ENCODE results near the gene PLGRKT. TPM values are rescaled to one million over a fixed set of nuclear protein-coding genes. Genes with fewer than 3 reads are reported as not detected.
"Not testable (repeated sequence)": the region's sequence is repeated elsewhere in the genome, so short reads cannot be mapped to it uniquely, and the experiment has no call there.

The PLGRKT gene
- total and polyA plus RNA-seq, 4 donors: 22.5 to 32.3 (median 29.7) TPM

DNA sequence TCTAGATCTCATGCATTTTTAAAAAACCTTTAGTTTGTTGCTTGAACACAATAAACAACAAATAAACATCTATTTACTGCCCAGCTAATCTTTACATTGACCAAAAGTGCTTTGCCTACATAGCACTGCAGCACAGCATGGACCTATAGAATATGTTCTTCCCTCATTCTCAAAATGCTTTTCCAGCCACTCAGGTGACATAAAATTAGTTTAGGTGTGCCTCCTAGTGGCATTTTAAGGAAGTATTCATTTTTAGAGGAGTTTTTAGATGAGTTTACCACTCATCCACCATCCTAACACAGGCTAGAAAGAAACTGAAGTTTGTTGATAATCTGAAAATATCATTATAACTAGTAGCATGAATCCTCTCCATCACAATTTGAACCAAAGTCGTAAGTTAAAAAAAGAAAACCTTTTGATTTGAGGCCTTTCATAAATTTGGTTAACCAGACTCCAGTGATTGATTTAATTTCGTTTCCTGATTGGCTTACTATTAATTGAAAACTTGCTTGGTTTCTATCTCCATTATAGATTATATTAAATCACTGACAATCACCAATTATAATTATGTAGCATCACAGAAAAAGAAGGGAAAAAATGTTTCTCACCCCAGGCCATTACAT is 12.6 kb downstream of the PLGRKT start:
- no peaks in the 10 kb centered on the region for H3K4me1 ChIP-seq (ENCODE audit: control insufficient read depth, insufficient read depth, low read length)
- H3K36me3 ChIP-seq (ENCODE audit: control insufficient read depth, insufficient read depth, low read length): peaks cover 3% of the 10 kb centered on the region
- no CpG with 5 or more reads among the region's 2 CpGs for WGBS (ENCODE audit: insufficient coverage)

GRCh38 chr9:5422276-5422675 is 15.4 kb downstream of the PLGRKT start:
- no peaks in the 10 kb centered on the region for H3K27me3 ChIP-seq (ENCODE audit: control insufficient read depth, insufficient read depth, low read length)

More for the DNA sequence above, 12.6 kb downstream of the PLGRKT start:
- H3K27ac ChIP-seq (ENCODE audit: low read depth, low read length): no peak overlapping the region
- no peaks in the 10 kb centered on the region for H3K27me3 ChIP-seq (ENCODE audit: control insufficient read depth, insufficient read depth, low read length)
- H3K9me3 ChIP-seq (ENCODE audit: control insufficient read depth, insufficient read depth, low read length): no peaks in the 10 kb centered on the region
- no peak for DNase-seq (ENCODE audit: low read depth in 4 of 6, low spot score in 6 of 6)
- no peak overlapping the region for H3K4me3 ChIP-seq (ENCODE audit: low read depth, low read length)

DNA sequence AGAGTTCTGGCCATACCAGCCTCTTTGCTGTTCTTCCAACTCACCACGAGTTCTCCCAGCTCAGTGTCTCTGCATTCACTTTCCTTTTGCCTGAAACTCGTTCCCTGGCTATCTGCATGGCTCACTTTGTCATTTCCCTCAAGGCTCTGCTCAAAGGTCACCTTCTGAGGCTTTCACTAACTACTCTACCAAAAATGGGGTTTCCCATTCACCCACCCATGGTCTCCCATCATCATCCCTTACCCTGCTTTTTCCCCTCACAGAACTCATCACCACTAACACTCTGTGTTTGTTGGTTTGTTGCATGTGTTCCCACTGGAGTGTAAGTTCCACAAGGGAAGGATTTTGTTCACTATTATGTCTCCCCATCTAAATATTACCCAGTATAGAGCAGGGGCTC is 16.6 kb downstream of the PLGRKT start:
- no peak for DNase-seq (ENCODE audit: low read depth in 4 of 6, low spot score in 6 of 6)
- Histone ChIP-seq H3K27ac (ENCODE audit: low read depth, low read length) (no peak overlapping the region), H3K36me3 (ENCODE audit: control insufficient read depth, insufficient read depth, low read length) (peaks cover 15% of the 10 kb centered on the region), H3K9me3 (ENCODE audit: control insufficient read depth, insufficient read depth, low read length) (no peaks in the 10 kb centered on the region), H3K27me3 (ENCODE audit: control insufficient read depth, insufficient read depth, low read length) (no peaks in the 10 kb centered on the region), H3K4me1 (ENCODE audit: control insufficient read depth, insufficient read depth, low read length) (no peaks in the 10 kb centered on the region), H3K4me3 (ENCODE audit: low read depth, low read length) (no peak overlapping the region)
- WGBS (ENCODE audit: insufficient coverage): 90% methylated on average over 2 of the region's 2 CpGs

More at GRCh38 chr9:5422276-5422675, 15.4 kb downstream of the PLGRKT start:
- Histone ChIP-seq H3K4me1 (ENCODE audit: control insufficient read depth, insufficient read depth, low read length) (no peaks in the 10 kb centered on the region), H3K36me3 (ENCODE audit: control insufficient read depth, insufficient read depth, low read length) (peaks cover 15% of the 10 kb centered on the region), H3K27ac (ENCODE audit: low read depth, low read length) (no peak overlapping the region), H3K4me3 (ENCODE audit: low read depth, low read length) (no peak overlapping the region), H3K9me3 (ENCODE audit: control insufficient read depth, insufficient read depth, low read length) (no peaks in the 10 kb centered on the region)
- no CpG with 5 or more reads among the region's 1 CpG for WGBS (ENCODE audit: insufficient coverage)
- DNase-seq (ENCODE audit: low read depth in 4 of 6, low spot score in 6 of 6): no peak

- Histone ChIP-seq H3K9me3 (ENCODE audit: control insufficient read depth, insufficient read depth, low read length) (no peaks in the 10 kb centered on the region), H3K27ac (ENCODE audit: low read depth, low read length) (no peak overlapping the region), H3K4me3 (ENCODE audit: low read depth, low read length) (no peak overlapping the region), H3K4me1 (ENCODE audit: control insufficient read depth, insufficient read depth, low read length) (no peaks in the 10 kb centered on the region), H3K36me3 (ENCODE audit: control insufficient read depth, insufficient read depth, low read length) (peaks cover 15% of the 10 kb centered on the region), H3K27me3 (ENCODE audit: control insufficient read depth, insufficient read depth, low read length) (no peaks in the 10 kb centered on the region)
- no peak for DNase-seq (ENCODE audit: low read depth in 4 of 6, low spot score in 6 of 6)
Observed at GRCh38 chr9:5419987-5420386, 17.7 kb downstream of the PLGRKT start.

- no peaks in the 10 kb centered on the region for H3K27me3 ChIP-seq (ENCODE audit: control insufficient read depth, insufficient read depth, low read length)
- H3K9me3 ChIP-seq (ENCODE audit: control insufficient read depth, insufficient read depth, low read length): no peaks in the 10 kb centered on the region
- peaks cover 15% of the 10 kb centered on the region for H3K36me3 ChIP-seq (ENCODE audit: control insufficient read depth, insufficient read depth, low read length)
- H3K4me1 ChIP-seq (ENCODE audit: control insufficient read depth, insufficient read depth, low read length): no peaks in the 10 kb centered on the region
- DNase-seq (ENCODE audit: low read depth in 4 of 6, low spot score in 6 of 6): no peak
- WGBS (ENCODE audit: insufficient coverage): 93% methylated on average over 20 of the region's 20 CpGs
- H3K27ac ChIP-seq (ENCODE audit: low read depth, low read length): no peak overlapping the region
- H3K4me3 ChIP-seq (ENCODE audit: low read depth, low read length): no peak overlapping the region
Observed at GRCh38 chr9:5418481-5418880, 19.2 kb downstream of the PLGRKT start.

DNA sequence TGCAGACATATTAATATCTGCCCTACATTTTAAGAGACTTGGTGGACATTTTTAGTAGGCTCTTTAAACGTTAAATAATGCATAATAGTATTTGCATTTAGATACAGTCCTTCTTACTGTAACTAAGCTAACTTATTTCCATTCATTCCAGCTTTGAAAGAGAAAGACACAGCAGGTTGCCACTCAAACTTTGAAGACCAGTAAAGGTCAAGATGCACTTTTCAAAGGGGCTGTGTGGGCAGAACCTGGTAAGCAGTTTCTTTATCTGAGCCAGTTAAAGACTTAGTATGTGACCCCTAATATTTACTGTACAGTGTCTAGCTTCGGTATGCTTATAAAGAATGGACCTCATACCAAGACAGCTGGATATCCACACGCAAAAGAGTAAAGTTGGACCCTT is 20.8 kb downstream of the PLGRKT start:
- Histone ChIP-seq H3K27ac (ENCODE audit: low read depth, low read length) (no peak overlapping the region), H3K36me3 (ENCODE audit: control insufficient read depth, insufficient read depth, low read length) (peaks cover 15% of the 10 kb centered on the region), H3K9me3 (ENCODE audit: control insufficient read depth, insufficient read depth, low read length) (peaks cover 1% of the 10 kb centered on the region), H3K27me3 (ENCODE audit: control insufficient read depth, insufficient read depth, low read length) (no peaks in the 10 kb centered on the region), H3K4me3 (ENCODE audit: low read depth, low read length) (no peak overlapping the region), H3K4me1 (ENCODE audit: control insufficient read depth, insufficient read depth, low read length) (no peaks in the 10 kb centered on the region)
- WGBS (ENCODE audit: insufficient coverage): no CpG with 5 or more reads among the region's 3 CpGs
- no peak for DNase-seq (ENCODE audit: low read depth in 4 of 6, low spot score in 6 of 6)

DNA sequence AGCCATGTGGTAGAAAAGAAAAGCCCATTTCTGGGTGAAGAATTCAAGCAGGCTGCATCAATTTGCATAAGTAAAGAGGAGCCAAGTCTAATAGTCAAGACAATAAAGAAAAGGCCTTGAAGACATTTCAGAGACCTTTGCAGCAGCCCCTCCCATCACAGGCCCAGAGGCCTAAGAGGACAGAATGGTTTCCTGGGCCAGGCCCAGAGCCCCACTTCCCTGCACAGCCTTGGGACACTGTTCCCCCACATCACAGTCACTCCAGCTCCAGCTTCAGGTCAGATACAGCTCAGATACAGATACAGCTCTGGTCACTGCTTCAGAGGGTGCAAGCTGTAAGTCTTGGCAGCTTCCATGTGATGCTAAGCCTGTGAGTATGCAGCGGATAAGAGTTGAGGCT is 29.1 kb downstream of the PLGRKT start:
- DNase-seq (ENCODE audit: low read depth in 4 of 6, low spot score in 6 of 6): no peak
- H3K27ac ChIP-seq (ENCODE audit: low read depth, low read length): no peak overlapping the region
- no peaks in the 10 kb centered on the region for H3K4me1 ChIP-seq (ENCODE audit: control insufficient read depth, insufficient read depth, low read length)
- H3K36me3 ChIP-seq (ENCODE audit: control insufficient read depth, insufficient read depth, low read length): no peaks in the 10 kb centered on the region
- H3K4me3 ChIP-seq (ENCODE audit: low read depth, low read length): no peak overlapping the region
- H3K9me3 ChIP-seq (ENCODE audit: control insufficient read depth, insufficient read depth, low read length): peaks cover 11% of the 10 kb centered on the region
- WGBS (ENCODE audit: insufficient coverage): 100% methylated on average over 1 of the region's 1 CpG
- H3K27me3 ChIP-seq (ENCODE audit: control insufficient read depth, insufficient read depth, low read length): no peaks in the 10 kb centered on the region

DNA sequence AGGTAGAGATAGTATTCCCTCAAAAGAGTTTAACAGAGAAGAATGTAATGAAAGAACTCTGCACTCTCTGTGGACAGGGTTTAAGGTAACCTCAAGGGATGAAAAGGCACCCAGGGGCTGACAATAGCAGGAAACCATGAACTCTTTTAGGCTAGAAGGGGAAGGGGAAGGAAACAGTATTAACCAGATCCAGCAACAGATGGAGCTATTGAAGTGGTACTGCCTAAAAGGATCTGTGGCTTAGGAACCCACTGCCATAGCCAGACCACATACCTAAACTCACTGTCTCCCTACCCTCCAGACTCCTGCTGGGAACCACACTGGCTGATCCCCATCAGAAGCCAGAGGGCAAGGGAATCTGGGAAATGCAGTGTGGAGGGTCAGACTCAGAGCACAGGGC is 35.5 kb downstream of the PLGRKT start:
- no peaks in the 10 kb centered on the region for H3K36me3 ChIP-seq (ENCODE audit: control insufficient read depth, insufficient read depth, low read length)
- no peaks in the 10 kb centered on the region for H3K4me1 ChIP-seq (ENCODE audit: control insufficient read depth, insufficient read depth, low read length)
- no peaks in the 10 kb centered on the region for H3K27me3 ChIP-seq (ENCODE audit: control insufficient read depth, insufficient read depth, low read length)
- no peak for DNase-seq (ENCODE audit: low read depth in 4 of 6, low spot score in 6 of 6)
- H3K9me3 ChIP-seq (ENCODE audit: control insufficient read depth, insufficient read depth, low read length): peaks cover 1% of the 10 kb centered on the region
- no peak overlapping the region for H3K4me3 ChIP-seq (ENCODE audit: low read depth, low read length)
- no peak overlapping the region for H3K27ac ChIP-seq (ENCODE audit: low read depth, low read length)

- H3K4me3 ChIP-seq (ENCODE audit: low read depth, low read length); H3K27ac ChIP-seq (ENCODE audit: low read depth, low read length); DNase-seq (ENCODE audit: low read depth in 4 of 6, low spot score in 6 of 6); H3K36me3 ChIP-seq (ENCODE audit: control insufficient read depth, insufficient read depth, low read length); H3K4me1 ChIP-seq (ENCODE audit: control insufficient read depth, insufficient read depth, low read length); H3K27me3 ChIP-seq (ENCODE audit: control insufficient read depth, insufficient read depth, low read length); H3K9me3 ChIP-seq (ENCODE audit: control insufficient read depth, insufficient read depth, low read length): not testable (repeated sequence)
- WGBS (ENCODE audit: insufficient coverage): no CpG with 5 or more reads among the region's 3 CpGs
Observed at GRCh38 chr9:5397547-5397946, 40.2 kb downstream of the PLGRKT start.

DNA sequence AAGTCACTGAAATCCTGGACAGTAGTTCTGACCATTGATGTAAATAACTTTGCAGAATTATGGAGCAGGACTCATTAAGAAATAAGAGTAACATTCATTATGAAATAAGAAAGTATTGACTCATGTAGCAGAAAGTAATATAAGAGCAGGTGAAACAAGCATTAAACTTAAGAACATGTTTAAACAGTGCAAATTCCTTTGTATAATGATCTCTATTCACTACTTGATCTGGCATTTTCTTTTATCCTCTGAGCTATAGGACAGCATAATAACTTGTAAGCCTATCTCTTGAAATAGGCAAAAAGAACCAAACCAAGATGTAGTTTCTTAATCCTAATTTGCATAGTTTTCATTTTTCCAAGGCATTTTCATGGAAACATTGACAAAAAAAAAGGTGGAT is 42.3 kb downstream of the PLGRKT start:
- no peaks in the 10 kb centered on the region for H3K36me3 ChIP-seq (ENCODE audit: control insufficient read depth, insufficient read depth, low read length)
- no peak for DNase-seq (ENCODE audit: low read depth in 4 of 6, low spot score in 6 of 6)
- no peak overlapping the region for H3K27ac ChIP-seq (ENCODE audit: low read depth, low read length)
- H3K4me1 ChIP-seq (ENCODE audit: control insufficient read depth, insufficient read depth, low read length): no peaks in the 10 kb centered on the region
- no peaks in the 10 kb centered on the region for H3K9me3 ChIP-seq (ENCODE audit: control insufficient read depth, insufficient read depth, low read length)
- no peak overlapping the region for H3K4me3 ChIP-seq (ENCODE audit: low read depth, low read length)
- H3K27me3 ChIP-seq (ENCODE audit: control insufficient read depth, insufficient read depth, low read length): no peaks in the 10 kb centered on the region
